Kidney (tissue), 14 donors: ENCODE measurements around the gene RAD23A. TPM values are rescaled to one million over a fixed set of nuclear protein-coding genes. Genes with fewer than 3 reads are reported as not detected.

Source experiments
- DNase-seq, 5 donors: peaks; one replicate each; pipeline ENCODE4 v3.0.0-alpha.2; 2013 to 2020
- FAIRE-seq: peaks from 2 replicates; lab custom pipeline; 2012; peaks lifted over from hg19 to GRCh38; lab: Jason Lieb, UNC
- H3K27ac ChIP-seq, 2 donors: one replicate each; pipeline ENCODE4 v1.7.0; 2013; ENCODE audit warnings: low read depth in 2 of 2, low read length in 2 of 2, inconsistent platforms in 1 of 2
- H3K27me3 ChIP-seq: one replicate; pipeline ENCODE4 v1.7.1; 2013; ENCODE audit warnings: low read length, inconsistent platforms; ENCODE audit not compliant: control insufficient read depth, insufficient read depth
- H3K36me3 ChIP-seq, 3 donors: one replicate each; pipeline versions ENCODE4 v1.7.0 to v1.7.1; 2013; ENCODE audit warnings: low read length in 3 of 3, control low read depth in 1 of 3, inconsistent platforms in 1 of 3; ENCODE audit not compliant: insufficient read depth in 3 of 3, control insufficient read depth in 2 of 3
- H3K4me1 ChIP-seq, 3 donors: one replicate each; pipeline versions ENCODE4 v1.7.0 to v1.7.1; 2013; ENCODE audit warnings: low read length in 3 of 3, inconsistent platforms in 1 of 3, low read depth in 1 of 3; ENCODE audit not compliant: control insufficient read depth in 2 of 3, insufficient read depth in 2 of 3
- H3K4me3 ChIP-seq, 3 donors: one replicate each; pipeline versions ENCODE4 v1.7.0 to v1.8.1; 2013; ENCODE audit warnings: low read length in 3 of 3, control low read depth in 1 of 3, inconsistent platforms in 1 of 3
- H3K9ac ChIP-seq, 3 donors: one replicate each; pipeline versions ENCODE4 v1.7.0 to v1.7.1; 2013; ENCODE audit warnings: low read length in 3 of 3, control low read depth in 1 of 3, inconsistent platforms in 1 of 3
- H3K9me3 ChIP-seq, 3 donors: one replicate each; pipeline versions ENCODE4 v1.7.0 to v1.7.1; 2013; ENCODE audit warnings: low read length in 3 of 3, control low read depth in 1 of 3, inconsistent platforms in 1 of 3; ENCODE audit not compliant: control insufficient read depth in 2 of 3, insufficient read depth in 1 of 3
- CTCF ChIP-seq: IDR thresholded peaks from 3 replicates; pipeline ENCODE4 v1.5.1; 2012; ENCODE audit warnings: mild to moderate bottlenecking, moderate library complexity, borderline replicate concordance; ENCODE audit not compliant: insufficient read depth; ENCODE audit errors: extremely low read depth
- intact Hi-C: fragments of 100-400 bp; cut with DNase I; formaldehyde crosslinking; loops from one replicate; pipeline ENCODE4 v1.11.1; 2022
- polyA plus RNA-seq: library from polyadenylated mRNA; stranded (reverse); fragments of 350-450 nt; fragmentation: Illumina TruSeq; extraction: RNeasy Lipid Tissue Mini Kit (QIAGEN cat#74804); gene quantifications from one replicate; pipeline ENCODE4 v1.2.3, GENCODE V29; 2014; ENCODE audit warnings: low read depth, low replicate concordance; ENCODE audit not compliant: insufficient read depth
- total RNA-seq: library from RNA; stranded (reverse); fragmentation: NEBNext Ultra II Directional; extraction: Animal tissue kit (Norgen Biotek cat#: 25700); gene quantifications from one replicate; pipeline ENCODE4 v1.2.1, GENCODE V29; 2021
- donor health status: control.
- donor health status: control.
- donor health status: control.
- donor health status: control.
- donor health status: control.
- donor health status: DM: yes; HTN: yes; CAD: no.
- donor health status: Normal renal cell carcinoma (clear cell type).

RAD23A gene
- total and polyA plus RNA-seq, 2 donors from 2014 or later = 79.2 to 105 TPM

GRCh38 chr19:12899891-12900518, 45.7 kb upstream of the RAD23A start:
- Histone ChIP-seq H3K27ac (no peak overlapping the region), H3K4me1 (no peaks in the 10 kb centered on the region), H3K4me3 (no peak overlapping the region), H3K9ac (no peak overlapping the region), H3K9me3 (no peaks in the 10 kb centered on the region), H3K36me3 (peaks cover 0 to 15% (median 2%) of the 10 kb centered on the region in 3 donors), H3K27me3 (no peaks in the 10 kb centered on the region)
- FAIRE-seq (no peak), DNase-seq (no peak)
- intact Hi-C loops = no loop called here
- TF ChIP-seq CTCF = no peak

- DNase-seq = no peak
- FAIRE-seq = no peak
- Histone ChIP-seq H3K4me3 (no peak overlapping the region), H3K36me3 (no peaks in the 10 kb centered on the region), H3K27me3 (no peaks in the 10 kb centered on the region), H3K9ac (no peak overlapping the region), H3K9me3 (no peaks in the 10 kb centered on the region), H3K4me1 (peaks cover 0 to under 1% (median 0%) of the 10 kb centered on the region in 3 donors), H3K27ac (no peak overlapping the region)
- intact Hi-C loops = no loop called here
- TF ChIP-seq CTCF = no peak
These were observed 38.5 kb upstream of the RAD23A start for GRCh38 chr19:12907166-12907565.

GRCh38 chr19:12912571-12912970, 33.1 kb upstream of the RAD23A start:
- TF ChIP-seq CTCF = no peak
- no peaks in the 10 kb centered on the region for H3K9me3 ChIP-seq
- no peaks in the 10 kb centered on the region for H3K36me3 ChIP-seq
- H3K27me3 ChIP-seq = no peaks in the 10 kb centered on the region
- no peak overlapping the region for H3K27ac ChIP-seq
- no peak for FAIRE-seq
- peak overlapping the region in 1 of 3 donors; percentile 47 for H3K4me3 ChIP-seq
- H3K4me1 ChIP-seq = peaks cover 0 to 14% (median 4%) of the 10 kb centered on the region in 3 donors
- intact Hi-C loops = no loop called here
- no peak overlapping the region for H3K9ac ChIP-seq
- peak in 1 of 5 donors; percentile 65 for DNase-seq
